ENCODE measurements around the gene GPR83. TPM values are rescaled to one million over a fixed set of nuclear protein-coding genes. Genes with fewer than 3 reads are reported as not detected.
A peak's percentile ranks its signal among the peaks of the same experiment; 100 is the strongest.

Gene GPR83
- total and polyA plus RNA-seq, 2 of the 4 experiments (the other 2 are of a cell fraction): under 0.01 to 0.07 TPM

DNA sequence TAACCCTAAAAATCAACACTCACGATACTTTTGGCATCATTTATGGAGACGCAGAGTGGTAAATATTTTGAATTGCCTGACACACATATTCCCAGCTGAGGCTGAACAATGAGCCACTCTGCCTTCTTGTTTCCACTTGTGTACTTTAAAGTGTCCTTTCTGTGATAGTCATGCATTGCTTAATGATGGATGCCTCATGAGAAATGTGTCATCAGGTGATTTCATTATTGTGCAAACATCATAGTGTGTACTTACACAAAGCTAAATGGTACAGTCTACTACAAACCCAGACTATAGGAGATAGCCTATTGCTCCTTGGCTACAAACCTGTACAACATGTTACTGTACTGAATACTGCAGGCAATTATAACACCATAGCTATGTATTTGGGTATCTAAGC, 48.2 kb upstream of the GPR83 start:
- Histone ChIP-seq H3K4me2 (ENCODE audit: low read depth, low read length) (no peak overlapping the region; the same call in 1 of the 2 replicates), H3K4me1 (ENCODE audit: control insufficient read depth, insufficient read depth, low read length) (peaks cover 2% of the 10 kb centered on the region; the same call in 1 of the 2 replicates), H3K27ac (ENCODE audit: insufficient read depth, low read length) (no peak overlapping the region), H3K9me3 (ENCODE audit: control insufficient read depth, insufficient read depth, low read length) (no peaks in the 10 kb centered on the region), H2BK15ac (ENCODE audit: low read depth, low read length) (no peak overlapping the region), H2AK9ac (replicated peaks; ENCODE audit: low read depth, low read length, poor library complexity) (no peak overlapping the region), H3K56ac (ENCODE audit: extremely low read depth, insufficient read depth, low read length) (no peak overlapping the region), H4K8ac (ENCODE audit: low read depth in 2 of 2, low read length in 2 of 2) (no peak overlapping the region), H4K5ac (ENCODE audit: low read depth, low read length) (no peak overlapping the region), H3K4ac (ENCODE audit: low read depth, low read length) (no peak overlapping the region), H3K9ac (ENCODE audit: low read depth, low read length) (no peak overlapping the region), H3K23ac (ENCODE audit: low read depth, low read length) (no peak overlapping the region), H3K27me3 (ENCODE audit: control insufficient read depth, insufficient read depth, low read length) (no peaks in the 10 kb centered on the region), H2AK5ac (ENCODE audit: low read depth, low read length) (no peak overlapping the region), H4K91ac (ENCODE audit: insufficient read depth, low read depth, low read length) (no peak overlapping the region), H3K9me1 (ENCODE audit: insufficient read depth, low read length) (no peaks in the 10 kb centered on the region), H3K4me3 (ENCODE audit: insufficient read depth, low read depth, low read length) (no peak overlapping the region), H3K79me1 (ENCODE audit: low read depth in 1 of 2, low read length in 2 of 2) (no peaks in the 10 kb centered on the region), H3K18ac (ENCODE audit: low read depth, low read length) (no peak overlapping the region), H2BK5ac (ENCODE audit: low read depth, low read length, poor library complexity, severe bottlenecking) (no peak overlapping the region), H3K14ac (replicated peaks; ENCODE audit: low read depth, low read length) (no peak overlapping the region), H2AFZ (replicated peaks; ENCODE audit: low read length, poor library complexity) (no peak overlapping the region), H2BK120ac (ENCODE audit: low read depth, low read length) (no peak overlapping the region), H2BK20ac (ENCODE audit: low read depth, low read length) (no peak overlapping the region), H4K20me1 (ENCODE audit: insufficient read depth, low read length) (no peaks in the 10 kb centered on the region), H3K36me3 (ENCODE audit: control insufficient read depth, insufficient read depth, low read length) (peaks cover 1% of the 10 kb centered on the region; the same call in 1 of the 2 replicates)
- intact Hi-C loops (cut with micrococcal nuclease): no loop called here
- TF ChIP-seq FOS (IDR thresholded peaks at IDR 0.05; ENCODE audit: low read depth, low read length) (peak; percentile 60), CEBPB (IDR thresholded peaks at IDR 0.05; ENCODE audit: low read depth, low read length) (peak; percentile 97), NFE2L2 (IDR thresholded peaks at IDR 0.05; ENCODE audit: low read depth, low read length) (no peak), MXI1 (IDR thresholded peaks at IDR 0.05; ENCODE audit: borderline replicate concordance, low read depth, low read length) (no peak), BHLHE40 (IDR thresholded peaks at IDR 0.05; ENCODE audit: low read depth, low read length) (peak; percentile 43), CHD1 (IDR thresholded peaks at IDR 0.05; ENCODE audit: low read depth, low read length) (no peak), MAZ (IDR thresholded peaks at IDR 0.05; ENCODE audit: borderline replicate concordance, low read depth, low read length) (no peak), RCOR1 (IDR thresholded peaks at IDR 0.05; ENCODE audit: insufficient replicate concordance, low read length) (no peak), SMC3 (IDR thresholded peaks at IDR 0.05; ENCODE audit: low read depth, low read length) (no peak), CTCF (conservative IDR thresholded peaks at IDR 0.05; ENCODE audit: low read depth, low read length) (no peak)
- dilution Hi-C loops (cut with HindIII; ENCODE audit: low sequenced_read_pairs, unreplicated experiment): no loop called here
- ATAC-seq (ENCODE audit: low read depth) (peak; percentile 72), DNase-seq (peak; percentile 88)
- WGBS, 2 experiments (ENCODE audit: extremely low coverage in 2 of 2, insufficient read length in 1 of 2): no CpG with 5 or more reads among the region's 2 CpGs
- no TSS peak for BruUV-seq (replicated peaks)
- CTCF ChIA-PET: interaction anchor here (1.1 kb wide), 2 partner anchors 10 to 554 kb away, joined by 3 read pairs; no protein-coding TSS in a partner anchor
- in situ Hi-C loops (cut with MboI; ENCODE audit: low sequenced_read_pairs): no loop called here
- POLR2A ChIA-PET (ENCODE audit: unreplicated experiment): no interaction called here

All from IMR-90 (cell line).